Lung (tissue), 12 donors: Measurements from ENCODE around the gene TIMP3. TPM values are rescaled to one million over a fixed set of nuclear protein-coding genes. Genes with fewer than 3 reads are reported as not detected.

Source experiments
- ATAC-seq: fragments of 200-7000 bp; cut with Tn5 transposase; one replicate; pipeline ENCODE4 v1.9.1; 2020; ENCODE audit warnings: moderate number of reproducible peaks; ENCODE audit not compliant: insufficient read depth, low FRiP score
- DNase-seq, 3 donors: peaks; one replicate each; pipeline ENCODE4 v3.0.0-alpha.2; 2013 to 2017
- H3K27ac ChIP-seq, 2 donors: one replicate each; pipeline ENCODE4 v1.5.1; 2013; ENCODE audit warnings: mild to moderate bottlenecking in 2 of 2, moderate library complexity in 2 of 2, control low read depth in 1 of 2, inconsistent platforms in 1 of 2, low read depth in 1 of 2, low read length in 1 of 2
- H3K27me3 ChIP-seq, 3 donors: one replicate each; pipeline ENCODE4 v1.5.1; 2013; ENCODE audit warnings: low read length in 2 of 3; ENCODE audit not compliant: control insufficient read depth in 3 of 3, insufficient read depth in 3 of 3
- H3K36me3 ChIP-seq, 4 donors: one replicate each; pipeline ENCODE4 v1.5.1; 2013; ENCODE audit warnings: low read length in 4 of 4, mild to moderate bottlenecking in 1 of 4, moderate library complexity in 1 of 4; ENCODE audit not compliant: control insufficient read depth in 4 of 4, insufficient read depth in 4 of 4
- H3K4me1 ChIP-seq, 5 donors: one replicate each; pipeline ENCODE4 v1.5.1; 2013; ENCODE audit warnings: low read length in 5 of 5, mild to moderate bottlenecking in 2 of 5, moderate library complexity in 1 of 5; ENCODE audit not compliant: control insufficient read depth in 5 of 5, insufficient read depth in 5 of 5
- H3K4me3 ChIP-seq: one replicate; pipeline ENCODE4 v1.5.1; 2013; ENCODE audit warnings: mild to moderate bottlenecking, control low read depth, moderate library complexity
- H3K9ac ChIP-seq, 2 donors: one replicate each; pipeline ENCODE4 v1.5.1; 2013; ENCODE audit warnings: low read length in 2 of 2, control low read depth in 1 of 2; ENCODE audit not compliant: insufficient read depth in 1 of 2
- H3K9me3 ChIP-seq, 4 donors: one replicate each; pipeline ENCODE4 v1.5.1; 2013; ENCODE audit warnings: low read length in 3 of 4, mild to moderate bottlenecking in 1 of 4, moderate library complexity in 1 of 4; ENCODE audit not compliant: control insufficient read depth in 4 of 4, insufficient read depth in 3 of 4
- WGBS, 2 donors: extraction: QIAGEN DNeasy Blood & Tissue Kit; methylation state at CpG; one replicate each; pipeline ENCODE4 v1.1.7; 2013; 5-methylcytosine and 5-hydroxymethylcytosine counted together
- polyA plus RNA-seq, 2 donors: library from polyadenylated mRNA; stranded (reverse); fragments of 200-250 nt; gene quantifications; one replicate each; pipeline ENCODE4 v1.2.1, GENCODE V29; 2013
- total RNA-seq, 2 donors: library from RNA; depleted of rRNA in 1 of 2; stranded (reverse); fragments of >200 nt in 1 of 2; gene quantifications; one replicate each; pipeline ENCODE4 v1.2.1, GENCODE V29; 2014 to 2021
- TF ChIP-seq, protein P1 (sequence below): IDR thresholded peaks from 2 replicates; pipeline ENCODE4 v1.5.1; 2012; ENCODE audit warnings: mild to moderate bottlenecking; ENCODE audit errors: control extremely low read depth, extremely low read depth
- donor health status: control.
- donor health status: control.
- donor health status: Bipolar disorder and iron deficiency.
- donor health status: healthy.
- donor health status: DM: yes; HTN: yes; CAD: no.

Gene TIMP3
- total and polyA plus RNA-seq, 4 donors = 129 to 547 (median 239) TPM

GRCh38 chr22:32823024-32823730 is 21.7 kb downstream of the TIMP3 start:
- TF ChIP-seq, protein P1, sequence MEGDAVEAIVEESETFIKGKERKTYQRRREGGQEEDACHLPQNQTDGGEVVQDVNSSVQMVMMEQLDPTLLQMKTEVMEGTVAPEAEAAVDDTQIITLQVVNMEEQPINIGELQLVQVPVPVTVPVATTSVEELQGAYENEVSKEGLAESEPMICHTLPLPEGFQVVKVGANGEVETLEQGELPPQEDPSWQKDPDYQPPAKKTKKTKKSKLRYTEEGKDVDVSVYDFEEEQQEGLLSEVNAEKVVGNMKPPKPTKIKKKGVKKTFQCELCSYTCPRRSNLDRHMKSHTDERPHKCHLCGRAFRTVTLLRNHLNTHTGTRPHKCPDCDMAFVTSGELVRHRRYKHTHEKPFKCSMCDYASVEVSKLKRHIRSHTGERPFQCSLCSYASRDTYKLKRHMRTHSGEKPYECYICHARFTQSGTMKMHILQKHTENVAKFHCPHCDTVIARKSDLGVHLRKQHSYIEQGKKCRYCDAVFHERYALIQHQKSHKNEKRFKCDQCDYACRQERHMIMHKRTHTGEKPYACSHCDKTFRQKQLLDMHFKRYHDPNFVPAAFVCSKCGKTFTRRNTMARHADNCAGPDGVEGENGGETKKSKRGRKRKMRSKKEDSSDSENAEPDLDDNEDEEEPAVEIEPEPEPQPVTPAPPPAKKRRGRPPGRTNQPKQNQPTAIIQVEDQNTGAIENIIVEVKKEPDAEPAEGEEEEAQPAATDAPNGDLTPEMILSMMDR = no peak
- no peaks in the 10 kb centered on the region for H3K27me3 ChIP-seq
- peaks cover 0 to 10% (median 3%) of the 10 kb centered on the region in 4 donors for H3K36me3 ChIP-seq
- H3K9ac ChIP-seq = no peak overlapping the region
- H3K9me3 ChIP-seq = peaks cover 0 to 2% (median 0%) of the 10 kb centered on the region in 4 donors
- ATAC-seq (no peak), DNase-seq (no peak)
- H3K4me1 ChIP-seq = peaks cover 5 to 28% (median 7%) of the 10 kb centered on the region in 5 donors
- 71 to 79% methylated on average over 10 of the region's 10 CpGs for WGBS, 2 donors
- peak overlapping the region in 1 of 2 donors; percentile 5 for H3K27ac ChIP-seq
- H3K4me3 ChIP-seq = no peak overlapping the region

DNA sequence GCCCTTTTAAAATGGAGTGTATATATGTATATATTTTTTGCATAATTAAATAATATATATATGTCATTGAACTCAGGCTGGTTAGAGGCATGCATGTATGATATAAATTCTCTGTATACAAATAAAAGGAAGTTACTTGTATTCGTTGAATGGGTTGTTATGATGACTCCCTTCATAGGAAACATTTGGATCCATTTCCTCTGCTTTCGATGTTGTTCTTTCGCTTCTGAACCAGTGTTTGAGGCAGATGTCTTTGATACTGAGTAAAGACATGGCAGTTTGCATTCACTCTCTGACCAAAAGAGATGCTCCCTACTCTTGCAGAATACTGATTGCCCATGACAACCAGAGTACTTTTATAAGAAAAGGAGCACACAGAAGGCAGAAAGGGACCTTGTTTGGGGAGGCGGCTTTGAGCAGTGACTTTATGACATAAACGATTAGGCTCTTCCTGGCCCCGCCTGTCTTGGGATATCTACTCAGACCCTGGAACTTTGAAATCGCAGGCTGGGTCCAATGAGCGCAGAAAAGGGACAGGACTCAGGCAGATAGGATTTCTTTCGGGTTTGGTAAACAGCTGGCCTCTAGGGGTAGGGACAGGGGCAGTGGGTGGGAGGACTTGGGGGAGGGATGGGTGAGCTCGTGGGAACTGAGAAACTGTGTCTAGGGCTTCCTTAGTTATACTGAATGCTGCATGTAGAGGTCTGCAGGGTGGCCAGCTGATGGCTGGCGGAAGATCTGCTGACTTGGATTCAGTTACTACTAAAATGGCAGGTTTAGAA is 23.2 kb downstream of the TIMP3 start:
- no peak for DNase-seq
- TF ChIP-seq, protein P1 = no peak
- H3K36me3 ChIP-seq = peaks cover 0 to 10% (median 2%) of the 10 kb centered on the region in 4 donors
- H3K27ac ChIP-seq = peak overlapping the region in 1 of 2 donors; percentile 51
- H3K9me3 ChIP-seq = peaks cover 0 to 2% (median 0%) of the 10 kb centered on the region in 4 donors
- ATAC-seq = no peak
- H3K27me3 ChIP-seq = no peaks in the 10 kb centered on the region
- no peak overlapping the region for H3K9ac ChIP-seq
- no peak overlapping the region for H3K4me3 ChIP-seq
- peaks cover 6 to 25% (median 11%) of the 10 kb centered on the region in 5 donors for H3K4me1 ChIP-seq
- WGBS, 2 donors = 61 to 74% methylated on average over 11 of the region's 11 CpGs

DNA sequence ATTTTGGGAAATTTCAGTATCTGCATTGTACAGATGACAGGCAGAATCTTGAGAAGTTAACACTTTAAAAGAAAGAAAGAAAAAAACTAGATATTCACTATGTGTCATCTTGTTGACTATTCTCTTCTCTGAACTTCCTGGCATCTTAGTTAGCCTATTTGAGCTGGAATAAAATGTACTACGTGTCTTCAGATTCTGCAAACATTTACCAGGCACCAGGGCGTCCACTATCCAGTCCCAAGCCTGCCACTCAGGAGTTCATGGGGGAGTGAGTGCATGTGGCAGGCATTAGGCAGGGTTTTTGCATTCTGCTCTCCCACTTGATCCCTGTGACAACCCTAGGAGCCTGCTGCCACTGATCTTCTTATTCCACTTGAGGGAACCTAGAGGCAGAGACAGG is 25.0 kb downstream of the TIMP3 start:
- peak overlapping the region in 1 of 2 donors; percentile 62 for H3K27ac ChIP-seq
- H3K36me3 ChIP-seq = peaks cover 0 to 6% (median 1%) of the 10 kb centered on the region in 4 donors
- no peaks in the 10 kb centered on the region for H3K9me3 ChIP-seq
- ATAC-seq (no peak), DNase-seq (no peak)
- no peak overlapping the region for H3K4me3 ChIP-seq
- TF ChIP-seq, protein P1 = no peak
- no peak overlapping the region for H3K9ac ChIP-seq
- 66 to 79% methylated on average over 2 of the region's 2 CpGs for WGBS, 2 donors
- H3K27me3 ChIP-seq = no peaks in the 10 kb centered on the region
- peaks cover 6 to 29% (median 19%) of the 10 kb centered on the region in 5 donors for H3K4me1 ChIP-seq
